PC-9 (cell line): ENCODE data around the gene SELENOI. TPM values are rescaled to one million over a fixed set of nuclear protein-coding genes. Genes with fewer than 3 reads are reported as not detected.
A peak's percentile ranks its signal among the peaks of the same experiment; 100 is the strongest.

Experiments
- BruUV-seq: library from RNA; stranded (reverse); fragments of 400-500 nt; replicated peaks from 2 replicates; lab custom pipeline; 2021; lab: Mats Ljungman, UMichigan
- CTCF ChIA-PET: fragments of 300-600 bp; sonication (Branson Sonifier 250); formaldehyde crosslinking; loops from one replicate; lab custom pipeline; 2022; ENCODE audit warnings: antibody characterized with exemption; lab: Charles Lee
- POLR2A ChIA-PET: fragments of 300-600 bp; sonication (Branson Sonifier 250); formaldehyde crosslinking; loops from one replicate; lab custom pipeline; 2022; ENCODE audit warnings: antibody characterized with exemption; ENCODE audit not compliant: unreplicated experiment; lab: Charles Lee
- DNase-seq, 2 experiments: peaks; one replicate each; pipeline versions ENCODE4 v3.0.0 to v3.0.0-alpha.2; 2015 to 2022; ENCODE audit warnings: mixed read lengths in 1 of 2
- H2AFZ ChIP-seq: fragments of 200-600 bp; sonication (generic); 2 replicates; pipeline ENCODE4 v1.8.1; 2017; ENCODE audit warnings: antibody characterized with exemption
- H3F3A ChIP-seq: fragments of 200-600 bp; sonication (generic); 2 replicates; pipeline ENCODE4 v1.8.1; 2017; ENCODE audit warnings: antibody characterized with exemption, mild to moderate bottlenecking, low read depth; ENCODE audit not compliant: insufficient read depth
- H3K27ac ChIP-seq: fragments of 200-600 bp; sonication (generic); 2 replicates; pipeline ENCODE4 v1.6.1; 2016; ENCODE audit warnings: mixed run types
- H3K27me3 ChIP-seq: fragments of 200-600 bp; sonication (generic); 2 replicates; pipeline ENCODE4 v1.6.1; 2016; ENCODE audit warnings: low read depth, mixed run types; ENCODE audit not compliant: insufficient read depth
- H3K36me3 ChIP-seq: fragments of 200-600 bp; sonication (generic); 2 replicates; pipeline ENCODE4 v1.6.1; 2016; ENCODE audit warnings: low read depth, mixed run types
- H3K4me1 ChIP-seq: fragments of 200-600 bp; sonication (generic); replicated peaks from 2 replicates; pipeline ENCODE4 v1.6.1; 2016; ENCODE audit warnings: mixed run types; ENCODE audit not compliant: insufficient read depth
- H3K4me2 ChIP-seq: fragments of 200-600 bp; sonication (generic); 2 replicates; pipeline ENCODE4 v1.6.1; 2017; ENCODE audit warnings: mixed run types
- H3K4me3 ChIP-seq: fragments of 200-600 bp; sonication (generic); 2 replicates; pipeline ENCODE4 v1.6.1; 2016; ENCODE audit warnings: mixed run types
- H3K79me2 ChIP-seq: fragments of 200-600 bp; sonication (generic); 2 replicates; pipeline ENCODE4 v1.6.1; 2017; ENCODE audit warnings: low read depth, mixed run types
- H3K9me2 ChIP-seq: fragments of 200-600 bp; sonication (generic); 2 replicates; pipeline ENCODE4 v1.8.1; 2017; ENCODE audit warnings: mild to moderate bottlenecking; ENCODE audit not compliant: insufficient read depth
- H3K9me3 ChIP-seq: fragments of 200-600 bp; sonication (generic); 2 replicates; pipeline ENCODE4 v1.8.1; 2016; ENCODE audit warnings: low read depth; ENCODE audit not compliant: insufficient read depth
- H4K20me1 ChIP-seq: fragments of 200-600 bp; sonication (generic); 2 replicates; pipeline ENCODE4 v1.8.1; 2017; ENCODE audit not compliant: insufficient read depth
- CTCF ChIP-seq: fragments of 200-600 bp; sonication (generic); conservative IDR thresholded peaks from 2 replicates; pipeline ENCODE4 v1.6.1; 2017; ENCODE audit warnings: mixed run types, antibody characterized with exemption, mild to moderate bottlenecking, moderate library complexity
- EZH2 ChIP-seq: fragments of 200-600 bp; sonication (generic); IDR thresholded peaks from 2 replicates; pipeline ENCODE4 v1.8.0; 2017; ENCODE audit warnings: antibody characterized with exemption, low read depth
- intact Hi-C: fragments of 100-400 bp; cut with micrococcal nuclease; formaldehyde crosslinking; loops from one replicate; pipeline ENCODE4 v1.10.0; 2022; ENCODE audit not compliant: unreplicated experiment
- total RNA-seq: library from RNA; stranded (reverse); gene quantifications from 2 replicates; pipeline ENCODE4 v1.2.3, GENCODE V29; 2021

SELENOI gene
- total RNA-seq, 1 experiment from 2014 or later, result 60.8 TPM

- Histone ChIP-seq H3K9me3 (no peaks in the 10 kb centered on the region), H2AFZ (no peak overlapping the region), H3K4me3 (no peak overlapping the region), H3K36me3 (peaks cover 21% of the 10 kb centered on the region), H3K9me2 (no peaks in the 10 kb centered on the region), H3K27ac (peak overlapping the region; percentile 48), H4K20me1 (peaks cover 23% of the 10 kb centered on the region), H3K79me2 (peaks cover 95% of the 10 kb centered on the region), H3F3A (peaks cover 36% of the 10 kb centered on the region), H3K27me3 (no peaks in the 10 kb centered on the region), H3K4me1 (peaks cover 44% of the 10 kb centered on the region), H3K4me2 (no peak overlapping the region)
- BruUV-seq, result no TSS peak
- intact Hi-C loops, result no loop called here
- POLR2A ChIA-PET, result no interaction called here
- TF ChIP-seq EZH2 (no peak), CTCF (no peak)
- no peak for DNase-seq
- CTCF ChIA-PET, result no interaction called here
Observed at GRCh38 chr2:26359886-26360473, 14.0 kb downstream of the SELENOI start.

GRCh38 chr2:26363323-26363722 is 17.4 kb downstream of the SELENOI start:
- CTCF ChIA-PET, result no interaction called here
- H3K9me2 ChIP-seq, result no peaks in the 10 kb centered on the region
- H3K4me1 ChIP-seq, result peaks cover 24% of the 10 kb centered on the region
- H2AFZ ChIP-seq, result no peak overlapping the region
- no TSS peak for BruUV-seq
- DNase-seq, result peak in 1 of 2 experiments; percentile 81
- H3K36me3 ChIP-seq, result peaks cover 40% of the 10 kb centered on the region
- H3K27ac ChIP-seq, result peak overlapping the region; percentile 52
- H3K4me3 ChIP-seq, result no peak overlapping the region
- peaks cover 77% of the 10 kb centered on the region for H3K79me2 ChIP-seq
- H3K27me3 ChIP-seq, result no peaks in the 10 kb centered on the region
- peaks cover 39% of the 10 kb centered on the region for H3F3A ChIP-seq
- intact Hi-C loops, result no loop called here
- TF ChIP-seq EZH2 (no peak), CTCF (no peak)
- no peaks in the 10 kb centered on the region for H3K9me3 ChIP-seq
- POLR2A ChIA-PET, result no interaction called here
- H4K20me1 ChIP-seq, result peaks cover 27% of the 10 kb centered on the region
- H3K4me2 ChIP-seq, result peak overlapping the region; percentile 18

DNA sequence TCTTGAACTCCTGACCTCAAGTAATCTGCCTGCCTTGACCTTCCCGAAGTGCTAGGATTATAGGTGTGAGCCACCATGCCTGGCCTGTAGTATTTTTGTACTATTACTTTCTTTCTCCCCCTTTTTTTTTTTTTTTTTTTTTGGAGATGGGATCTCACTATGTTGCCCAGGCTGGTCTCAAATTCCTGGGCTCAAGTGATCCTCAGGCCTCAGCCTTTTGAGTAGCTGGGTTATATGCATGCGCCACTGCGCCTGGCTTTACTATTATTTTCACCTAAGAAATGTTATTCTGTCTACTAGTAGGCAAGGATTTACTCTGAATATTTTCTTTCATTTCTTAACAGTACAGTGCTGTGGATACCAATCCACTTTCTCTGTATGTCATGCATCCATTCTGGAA is 18.0 kb downstream of the SELENOI start:
- no peaks in the 10 kb centered on the region for H3K27me3 ChIP-seq
- peaks cover 71% of the 10 kb centered on the region for H3K79me2 ChIP-seq
- no peak overlapping the region for H3K4me3 ChIP-seq
- no peaks in the 10 kb centered on the region for H3K9me2 ChIP-seq
- peaks cover 30% of the 10 kb centered on the region for H4K20me1 ChIP-seq
- H3F3A ChIP-seq, result peaks cover 44% of the 10 kb centered on the region
- intact Hi-C loops, result no loop called here
- no peak for DNase-seq
- ChIA-PET CTCF (no interaction called here), POLR2A (no interaction called here)
- peaks cover 24% of the 10 kb centered on the region for H3K4me1 ChIP-seq
- peak overlapping the region; percentile 52 for H3K27ac ChIP-seq
- H3K36me3 ChIP-seq, result peaks cover 47% of the 10 kb centered on the region
- no peak for TF ChIP-seq CTCF
- no peak for TF ChIP-seq EZH2
- BruUV-seq, result no TSS peak
- no peak overlapping the region for H2AFZ ChIP-seq
- H3K9me3 ChIP-seq, result no peaks in the 10 kb centered on the region
- H3K4me2 ChIP-seq, result no peak overlapping the region
